ENCODE data around the gene KCNF1.

KCNF1 gene

GRCh38 chr2:10878268-10878915, 33.3 kb upstream of the KCNF1 start:
- H3K27ac ChIP-seq (ENCODE audit: low read length), result no peak overlapping the region
- H3K9ac ChIP-seq (ENCODE audit: low read depth, low read length), result no peak overlapping the region
- H3K4me1 ChIP-seq (ENCODE audit: insufficient read depth, low read length), result no peaks in the 10 kb centered on the region
- H3K4me2 ChIP-seq (ENCODE audit: insufficient read depth, low read length), result no peak overlapping the region
- ATAC-seq (ENCODE audit: insufficient read depth, low read depth) (no peak), DNase-seq (no peak)
- TF ChIP-seq EZH2 (IDR thresholded peaks at IDR 0.05; ENCODE audit: borderline replicate concordance, low read depth, low read length, severe bottlenecking), result no peak
- TF ChIP-seq CTCF (IDR thresholded peaks at IDR 0.05; ENCODE audit: borderline replicate concordance, extremely low read depth, low read length, poor library complexity, severe bottlenecking), result no peak
- no peak overlapping the region for H3K4me3 ChIP-seq (ENCODE audit: low read depth in 1 of 2, low read length in 2 of 2)
- peaks cover 13% of the 10 kb centered on the region for H3K27me3 ChIP-seq (ENCODE audit: insufficient read depth, low read length, poor library complexity)
- H3K9me3 ChIP-seq (ENCODE audit: insufficient read depth, low read length, severe bottlenecking), result no peaks in the 10 kb centered on the region
- no peaks in the 10 kb centered on the region for H3K79me2 ChIP-seq (ENCODE audit: insufficient read depth, low read length)
- no peak overlapping the region for H2AFZ ChIP-seq (ENCODE audit: low read depth, low read length)
- H4K20me1 ChIP-seq (ENCODE audit: insufficient read depth, low read length), result no peaks in the 10 kb centered on the region
- H3K36me3 ChIP-seq (ENCODE audit: insufficient read depth, low read length), result no peaks in the 10 kb centered on the region

- peaks cover 18% of the 10 kb centered on the region for H3K27me3 ChIP-seq (ENCODE audit: insufficient read depth, low read length, poor library complexity)
- no peak overlapping the region for H3K27ac ChIP-seq (ENCODE audit: low read length)
- H3K9ac ChIP-seq (ENCODE audit: low read depth, low read length), result no peak overlapping the region
- H3K36me3 ChIP-seq (ENCODE audit: insufficient read depth, low read length), result no peaks in the 10 kb centered on the region
- no peak overlapping the region for H3K4me3 ChIP-seq (ENCODE audit: low read depth in 1 of 2, low read length in 2 of 2)
- H2AFZ ChIP-seq (ENCODE audit: low read depth, low read length), result no peak overlapping the region
- no peaks in the 10 kb centered on the region for H4K20me1 ChIP-seq (ENCODE audit: insufficient read depth, low read length)
- no peak for DNase-seq
- H3K4me2 ChIP-seq (ENCODE audit: insufficient read depth, low read length), result no peak overlapping the region
- H3K4me1 ChIP-seq (ENCODE audit: insufficient read depth, low read length), result no peaks in the 10 kb centered on the region
- no peak for ATAC-seq (ENCODE audit: insufficient read depth, low read depth)
- no peaks in the 10 kb centered on the region for H3K9me3 ChIP-seq (ENCODE audit: insufficient read depth, low read length, severe bottlenecking)
- no peak for TF ChIP-seq EZH2 (IDR thresholded peaks at IDR 0.05; ENCODE audit: borderline replicate concordance, low read depth, low read length, severe bottlenecking)
- TF ChIP-seq CTCF (IDR thresholded peaks at IDR 0.05; ENCODE audit: borderline replicate concordance, extremely low read depth, low read length, poor library complexity, severe bottlenecking), result no peak
- no peaks in the 10 kb centered on the region for H3K79me2 ChIP-seq (ENCODE audit: insufficient read depth, low read length)
Measured at GRCh38 chr2:10879159-10879558, 32.6 kb upstream of the KCNF1 start.

- no peak overlapping the region for H3K4me2 ChIP-seq (ENCODE audit: insufficient read depth, low read length)
- H3K9ac ChIP-seq (ENCODE audit: low read depth, low read length), result no peak overlapping the region
- no peak overlapping the region for H3K4me3 ChIP-seq (ENCODE audit: low read depth in 1 of 2, low read length in 2 of 2)
- TF ChIP-seq EZH2 (IDR thresholded peaks at IDR 0.05; ENCODE audit: borderline replicate concordance, low read depth, low read length, severe bottlenecking) (no peak), CTCF (IDR thresholded peaks at IDR 0.05; ENCODE audit: borderline replicate concordance, extremely low read depth, low read length, poor library complexity, severe bottlenecking) (no peak)
- no peak overlapping the region for H3K27ac ChIP-seq (ENCODE audit: low read length)
- H3K27me3 ChIP-seq (ENCODE audit: insufficient read depth, low read length, poor library complexity), result peaks cover 18% of the 10 kb centered on the region
- no peaks in the 10 kb centered on the region for H3K9me3 ChIP-seq (ENCODE audit: insufficient read depth, low read length, severe bottlenecking)
- DNase-seq, result no peak
- ATAC-seq (ENCODE audit: insufficient read depth, low read depth), result no peak
- no peaks in the 10 kb centered on the region for H3K79me2 ChIP-seq (ENCODE audit: insufficient read depth, low read length)
- H2AFZ ChIP-seq (ENCODE audit: low read depth, low read length), result no peak overlapping the region
- no peaks in the 10 kb centered on the region for H3K36me3 ChIP-seq (ENCODE audit: insufficient read depth, low read length)
- no peaks in the 10 kb centered on the region for H4K20me1 ChIP-seq (ENCODE audit: insufficient read depth, low read length)
- no peaks in the 10 kb centered on the region for H3K4me1 ChIP-seq (ENCODE audit: insufficient read depth, low read length)
Measured at GRCh38 chr2:10879624-10880585, 31.8 kb upstream of the KCNF1 start.

Measured in DND-41 (cell line).